ENCODE measurements around the gene ATP11A.

ATP11A gene

DNA sequence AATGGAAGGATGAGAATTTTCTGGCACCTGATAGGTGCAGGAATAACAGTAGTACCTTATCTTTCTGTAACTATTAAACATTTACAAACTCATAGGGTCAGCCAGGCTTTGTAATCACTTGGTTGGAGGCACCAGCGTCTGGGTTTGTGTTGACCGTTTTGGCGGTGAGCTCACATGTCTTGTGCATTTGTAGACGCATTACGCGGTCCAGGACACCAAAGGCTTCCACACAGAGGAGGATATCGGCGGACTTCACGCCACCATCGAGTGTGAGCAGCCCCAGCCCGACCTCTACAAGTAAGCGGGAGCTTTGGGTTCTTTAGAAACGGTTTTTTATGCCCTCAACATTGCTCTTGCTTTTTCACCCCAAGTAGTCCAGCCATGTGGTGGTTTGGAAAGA is 129.3 kb downstream of the ATP11A start:
- no peaks in the 10 kb centered on the region for H3K4me1 ChIP-seq (ENCODE audit: control insufficient read depth, insufficient read depth, low read length)
- no peak overlapping the region for H3K27ac ChIP-seq (ENCODE audit: insufficient read depth, low read depth, low read length, poor library complexity, severe bottlenecking)
- H3K4me3 ChIP-seq (ENCODE audit: insufficient read depth, low read depth, low read length): no peak overlapping the region
- H3K9me3 ChIP-seq (ENCODE audit: control insufficient read depth, low read length): no peaks in the 10 kb centered on the region
- peaks cover 21% of the 10 kb centered on the region for H3K36me3 ChIP-seq (ENCODE audit: control insufficient read depth, insufficient read depth, low read length)
- 97 to 98% methylated on average over 13 of the region's 13 CpGs for WGBS, 2 experiments
- no peaks in the 10 kb centered on the region for H3K27me3 ChIP-seq (ENCODE audit: control insufficient read depth, insufficient read depth, low read length, poor library complexity, severe bottlenecking)

DNA sequence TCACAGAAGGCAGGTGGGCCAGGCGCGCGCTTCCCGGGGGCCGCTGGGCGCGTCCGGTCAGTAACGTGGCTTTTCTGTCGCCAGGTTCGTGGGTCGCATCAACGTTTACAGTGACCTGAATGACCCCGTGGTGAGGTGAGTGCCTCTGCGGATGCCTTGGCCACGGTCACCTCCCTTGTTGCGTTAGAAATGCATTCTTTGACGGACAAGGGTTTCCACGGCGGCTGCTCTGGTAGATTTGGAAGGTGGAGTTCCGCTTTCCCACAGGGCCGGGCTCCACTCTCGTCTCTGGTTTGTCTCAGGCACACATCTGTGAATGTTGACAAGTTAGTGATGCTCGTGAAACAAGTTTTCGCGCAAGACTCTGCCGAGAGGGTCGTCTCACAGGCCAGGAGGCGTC is 130.0 kb downstream of the ATP11A start:
- Histone ChIP-seq H3K36me3 (ENCODE audit: control insufficient read depth, insufficient read depth, low read length) (peaks cover 21% of the 10 kb centered on the region), H3K27ac (ENCODE audit: insufficient read depth, low read depth, low read length, poor library complexity, severe bottlenecking) (no peak overlapping the region), H3K4me3 (ENCODE audit: insufficient read depth, low read depth, low read length) (no peak overlapping the region), H3K27me3 (ENCODE audit: control insufficient read depth, insufficient read depth, low read length, poor library complexity, severe bottlenecking) (no peaks in the 10 kb centered on the region), H3K9me3 (ENCODE audit: control insufficient read depth, low read length) (no peaks in the 10 kb centered on the region), H3K4me1 (ENCODE audit: control insufficient read depth, insufficient read depth, low read length) (no peaks in the 10 kb centered on the region)
- 94% methylated on average over 29 of the region's 29 CpGs for WGBS, 2 experiments

GRCh38 chr13:112820318-112820717 is 130.5 kb downstream of the ATP11A start:
- peaks cover 24% of the 10 kb centered on the region for H3K36me3 ChIP-seq (ENCODE audit: control insufficient read depth, insufficient read depth, low read length)

DNA sequence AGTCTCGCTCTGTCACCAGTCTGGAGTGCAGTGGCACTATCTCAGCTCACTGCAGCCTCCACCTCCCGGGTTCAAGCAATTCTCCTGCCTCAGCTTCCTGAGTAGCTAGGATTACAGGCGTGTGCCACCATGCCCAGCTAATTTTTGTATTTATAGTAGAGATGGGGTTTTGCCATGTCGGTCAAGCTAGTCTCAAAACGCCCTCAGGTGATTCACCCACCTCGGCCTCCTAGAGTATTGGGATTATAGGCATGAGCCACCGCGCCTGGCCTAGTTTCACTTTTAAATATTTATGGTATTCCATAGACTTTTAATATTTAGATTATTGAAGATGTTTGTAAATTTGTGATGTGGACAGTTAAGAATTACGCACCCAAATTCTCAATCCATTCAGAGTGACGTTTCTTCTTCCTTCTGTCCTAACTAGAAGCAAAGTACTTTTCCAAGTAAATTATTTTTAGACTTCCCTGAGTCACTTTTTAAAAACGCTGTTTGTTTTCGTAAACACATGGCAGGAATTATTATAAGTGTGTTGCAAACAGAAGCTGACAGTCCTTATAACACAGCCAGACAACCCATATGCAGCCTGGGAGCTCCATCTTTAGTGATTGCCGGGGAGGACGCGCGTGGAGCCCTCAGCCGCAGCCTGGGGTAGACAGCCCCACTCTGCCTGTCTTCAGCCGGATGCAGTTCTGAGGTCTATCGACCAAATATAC is 131.7 kb downstream of the ATP11A start:
- WGBS, 2 experiments: 93 to 98% methylated on average over 17 to 19 of the region's 19 CpGs

More at GRCh38 chr13:112820318-112820717, 130.5 kb downstream of the ATP11A start:
- WGBS, 2 experiments: 94 to 96% methylated on average over 11 of the region's 11 CpGs
- H3K4me3 ChIP-seq (ENCODE audit: insufficient read depth, low read depth, low read length): no peak overlapping the region
- no peak overlapping the region for H3K27ac ChIP-seq (ENCODE audit: insufficient read depth, low read depth, low read length, poor library complexity, severe bottlenecking)
- H3K27me3 ChIP-seq (ENCODE audit: control insufficient read depth, insufficient read depth, low read length, poor library complexity, severe bottlenecking): no peaks in the 10 kb centered on the region
- no peaks in the 10 kb centered on the region for H3K9me3 ChIP-seq (ENCODE audit: control insufficient read depth, low read length)
- no peaks in the 10 kb centered on the region for H3K4me1 ChIP-seq (ENCODE audit: control insufficient read depth, insufficient read depth, low read length)

GRCh38 chr13:112822851-112823250 is 133.0 kb downstream of the ATP11A start:
- Histone ChIP-seq H3K27ac (ENCODE audit: insufficient read depth, low read depth, low read length, poor library complexity, severe bottlenecking) (no peak overlapping the region), H3K27me3 (ENCODE audit: control insufficient read depth, insufficient read depth, low read length, poor library complexity, severe bottlenecking) (no peaks in the 10 kb centered on the region), H3K36me3 (ENCODE audit: control insufficient read depth, insufficient read depth, low read length) (peaks cover 22% of the 10 kb centered on the region), H3K4me3 (ENCODE audit: insufficient read depth, low read depth, low read length) (no peak overlapping the region), H3K9me3 (ENCODE audit: control insufficient read depth, low read length) (no peaks in the 10 kb centered on the region), H3K4me1 (ENCODE audit: control insufficient read depth, insufficient read depth, low read length) (no peaks in the 10 kb centered on the region)
- 87% methylated on average over 11 of the region's 11 CpGs for WGBS, 2 experiments

More for the DNA sequence above, 131.7 kb downstream of the ATP11A start:
- Histone ChIP-seq H3K4me3 (ENCODE audit: insufficient read depth, low read depth, low read length) (no peak overlapping the region), H3K27me3 (ENCODE audit: control insufficient read depth, insufficient read depth, low read length, poor library complexity, severe bottlenecking) (no peaks in the 10 kb centered on the region), H3K9me3 (ENCODE audit: control insufficient read depth, low read length) (no peaks in the 10 kb centered on the region), H3K4me1 (ENCODE audit: control insufficient read depth, insufficient read depth, low read length) (no peaks in the 10 kb centered on the region), H3K27ac (ENCODE audit: insufficient read depth, low read depth, low read length, poor library complexity, severe bottlenecking) (no peak overlapping the region), H3K36me3 (ENCODE audit: control insufficient read depth, insufficient read depth, low read length) (peaks cover 31% of the 10 kb centered on the region)

- Histone ChIP-seq H3K9me3 (ENCODE audit: control insufficient read depth, low read length) (no peaks in the 10 kb centered on the region), H3K36me3 (ENCODE audit: control insufficient read depth, insufficient read depth, low read length) (peaks cover 16% of the 10 kb centered on the region), H3K4me1 (ENCODE audit: control insufficient read depth, insufficient read depth, low read length) (no peaks in the 10 kb centered on the region), H3K27me3 (ENCODE audit: control insufficient read depth, insufficient read depth, low read length, poor library complexity, severe bottlenecking) (no peaks in the 10 kb centered on the region), H3K4me3 (ENCODE audit: insufficient read depth, low read depth, low read length) (no peak overlapping the region), H3K27ac (ENCODE audit: insufficient read depth, low read depth, low read length, poor library complexity, severe bottlenecking) (no peak overlapping the region)
- 95 to 96% methylated on average over 10 of the region's 10 CpGs for WGBS, 2 experiments
Measured at GRCh38 chr13:112824429-112824828, 134.6 kb downstream of the ATP11A start.

GRCh38 chr13:112825071-112825470 is 135.2 kb downstream of the ATP11A start:
- peaks cover 11% of the 10 kb centered on the region for H3K36me3 ChIP-seq (ENCODE audit: control insufficient read depth, insufficient read depth, low read length)
- H3K27me3 ChIP-seq (ENCODE audit: control insufficient read depth, insufficient read depth, low read length, poor library complexity, severe bottlenecking): no peaks in the 10 kb centered on the region
- 95 to 96% methylated on average over 11 of the region's 11 CpGs for WGBS, 2 experiments
- no peak overlapping the region for H3K4me3 ChIP-seq (ENCODE audit: insufficient read depth, low read depth, low read length)
- H3K27ac ChIP-seq (ENCODE audit: insufficient read depth, low read depth, low read length, poor library complexity, severe bottlenecking): no peak overlapping the region
- H3K9me3 ChIP-seq (ENCODE audit: control insufficient read depth, low read length): no peaks in the 10 kb centered on the region
- H3K4me1 ChIP-seq (ENCODE audit: control insufficient read depth, insufficient read depth, low read length): no peaks in the 10 kb centered on the region

DNA sequence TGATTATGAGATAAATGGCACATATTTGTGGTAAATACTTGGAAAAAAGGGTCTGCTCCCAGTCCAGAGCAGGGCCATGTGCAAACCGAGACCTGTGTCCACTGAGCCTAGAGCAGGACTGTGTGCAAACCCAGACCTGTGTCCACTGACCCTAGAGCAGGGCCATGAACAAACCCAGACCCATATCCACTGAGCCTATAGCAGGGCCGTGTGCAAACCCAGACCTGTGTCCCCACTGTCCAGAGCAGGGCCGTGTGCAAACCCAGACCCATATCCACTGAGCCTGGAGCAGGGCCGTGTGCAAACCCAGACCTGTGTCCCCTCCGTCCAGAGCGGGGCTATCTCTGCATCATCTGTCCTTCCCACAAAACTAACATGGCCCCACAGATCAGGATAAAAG is 136.0 kb downstream of the ATP11A start:
- 89 to 94% methylated on average over 6 of the region's 6 CpGs for WGBS, 2 experiments
- H3K36me3 ChIP-seq (ENCODE audit: control insufficient read depth, insufficient read depth, low read length): peaks cover 11% of the 10 kb centered on the region

GRCh38 chr13:112826565-112826964 is 136.7 kb downstream of the ATP11A start:
- Histone ChIP-seq H3K4me3 (ENCODE audit: insufficient read depth, low read depth, low read length) (no peak overlapping the region), H3K27me3 (ENCODE audit: control insufficient read depth, insufficient read depth, low read length, poor library complexity, severe bottlenecking) (no peaks in the 10 kb centered on the region), H3K27ac (ENCODE audit: insufficient read depth, low read depth, low read length, poor library complexity, severe bottlenecking) (no peak overlapping the region), H3K4me1 (ENCODE audit: control insufficient read depth, insufficient read depth, low read length) (no peaks in the 10 kb centered on the region), H3K9me3 (ENCODE audit: control insufficient read depth, low read length) (no peaks in the 10 kb centered on the region), H3K36me3 (ENCODE audit: control insufficient read depth, insufficient read depth, low read length) (peaks cover 17% of the 10 kb centered on the region)
- 95 to 96% methylated on average over 14 of the region's 14 CpGs for WGBS, 2 experiments

More for the DNA sequence above, 136.0 kb downstream of the ATP11A start:
- Histone ChIP-seq H3K9me3 (ENCODE audit: control insufficient read depth, low read length) (no peaks in the 10 kb centered on the region), H3K27me3 (ENCODE audit: control insufficient read depth, insufficient read depth, low read length, poor library complexity, severe bottlenecking) (no peaks in the 10 kb centered on the region), H3K27ac (ENCODE audit: insufficient read depth, low read depth, low read length, poor library complexity, severe bottlenecking) (no peak overlapping the region), H3K4me1 (ENCODE audit: control insufficient read depth, insufficient read depth, low read length) (no peaks in the 10 kb centered on the region), H3K4me3 (ENCODE audit: insufficient read depth, low read depth, low read length) (no peak overlapping the region)

DNA sequence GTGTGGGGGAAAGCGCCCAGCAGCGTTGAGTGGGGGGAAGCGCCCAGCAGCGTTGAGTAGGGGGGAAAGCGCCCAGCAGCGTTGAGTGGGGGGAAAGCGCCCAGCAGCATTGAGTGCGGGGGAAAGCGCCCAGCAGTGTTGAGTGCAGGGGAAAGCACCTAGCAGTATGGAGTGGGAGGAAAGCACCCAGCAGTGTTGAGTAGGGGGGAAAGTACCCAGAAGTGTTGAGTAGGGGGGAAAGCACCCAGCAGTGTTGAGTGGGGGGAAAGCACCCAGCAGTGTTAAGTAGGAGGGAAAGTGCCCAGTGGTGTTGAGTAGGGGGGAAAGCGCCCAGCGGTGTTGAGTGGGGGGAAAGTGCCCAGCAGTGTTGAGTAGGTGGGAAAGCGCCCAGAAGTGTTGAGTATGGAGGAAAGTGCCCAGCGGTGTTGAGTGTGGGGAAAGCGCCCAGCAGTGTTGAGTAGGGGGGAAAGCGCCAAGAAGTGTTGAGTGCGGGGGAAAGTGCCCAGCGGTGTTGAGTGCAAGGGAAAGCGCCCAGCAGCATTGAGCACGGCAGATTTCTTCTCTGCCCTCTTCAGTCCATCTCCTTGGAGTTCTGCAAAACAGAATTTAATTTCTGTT is 138.4 kb downstream of the ATP11A start:
- 91 to 93% methylated on average over 19 of the region's 19 CpGs for WGBS, 2 experiments
- Histone ChIP-seq H3K36me3 (ENCODE audit: control insufficient read depth, insufficient read depth, low read length) (peaks cover 28% of the 10 kb centered on the region), H3K27me3 (ENCODE audit: control insufficient read depth, insufficient read depth, low read length, poor library complexity, severe bottlenecking) (no peaks in the 10 kb centered on the region), H3K9me3 (ENCODE audit: control insufficient read depth, low read length) (no peaks in the 10 kb centered on the region), H3K4me1 (ENCODE audit: control insufficient read depth, insufficient read depth, low read length) (no peaks in the 10 kb centered on the region), H3K4me3 (ENCODE audit: insufficient read depth, low read depth, low read length) (no peak overlapping the region), H3K27ac (ENCODE audit: insufficient read depth, low read depth, low read length, poor library complexity, severe bottlenecking) (no peak overlapping the region)
